GM19099 (cell line): ENCODE data around the gene ZNF185.

Experiments
- POLR2A ChIP-seq: IDR thresholded peaks from 3 replicates; pipeline ENCODE4 v1.6.1; 2011; ENCODE audit warnings: low read depth; ENCODE audit not compliant: insufficient read length; ENCODE audit errors: extremely low read depth

Gene ZNF185

DNA sequence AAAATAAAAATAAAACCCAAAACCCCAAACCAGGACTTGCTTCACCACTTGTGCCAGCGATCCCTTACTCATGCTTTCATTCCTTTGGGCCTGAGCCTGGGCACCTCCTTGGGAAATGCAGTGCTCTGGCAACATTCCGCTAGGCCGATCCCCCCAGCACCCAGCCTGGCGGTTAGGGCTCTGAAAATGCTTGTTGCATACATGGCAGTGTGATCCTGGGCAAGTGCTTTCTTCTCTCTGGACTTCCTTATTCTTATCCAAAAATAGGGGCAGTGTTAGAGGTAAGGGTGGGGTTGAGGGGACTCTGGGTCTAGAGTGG, 4.6 kb downstream of the ZNF185 start:
- no peak for TF ChIP-seq POLR2A

DNA sequence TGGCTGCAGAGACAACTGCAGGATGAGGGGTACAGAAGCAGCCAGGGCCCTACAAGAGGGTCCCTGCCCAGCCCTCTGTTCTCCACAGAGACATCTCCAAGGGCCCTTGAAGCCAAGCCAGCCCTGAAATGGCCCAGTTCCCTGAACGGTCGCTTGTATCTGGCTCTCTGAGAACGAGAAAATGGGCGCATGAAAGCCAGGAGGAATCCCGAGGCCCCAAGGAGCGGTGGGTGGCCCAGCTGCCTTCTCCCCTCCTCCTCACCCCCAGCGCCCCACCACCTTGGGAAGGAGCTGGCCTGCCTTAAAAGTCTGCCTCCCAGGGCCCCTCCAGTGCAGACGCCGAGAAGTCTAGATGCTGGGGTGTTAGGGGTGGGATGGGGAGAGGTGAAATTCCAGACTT, 5.7 kb downstream of the ZNF185 start:
- no peak for TF ChIP-seq POLR2A

DNA sequence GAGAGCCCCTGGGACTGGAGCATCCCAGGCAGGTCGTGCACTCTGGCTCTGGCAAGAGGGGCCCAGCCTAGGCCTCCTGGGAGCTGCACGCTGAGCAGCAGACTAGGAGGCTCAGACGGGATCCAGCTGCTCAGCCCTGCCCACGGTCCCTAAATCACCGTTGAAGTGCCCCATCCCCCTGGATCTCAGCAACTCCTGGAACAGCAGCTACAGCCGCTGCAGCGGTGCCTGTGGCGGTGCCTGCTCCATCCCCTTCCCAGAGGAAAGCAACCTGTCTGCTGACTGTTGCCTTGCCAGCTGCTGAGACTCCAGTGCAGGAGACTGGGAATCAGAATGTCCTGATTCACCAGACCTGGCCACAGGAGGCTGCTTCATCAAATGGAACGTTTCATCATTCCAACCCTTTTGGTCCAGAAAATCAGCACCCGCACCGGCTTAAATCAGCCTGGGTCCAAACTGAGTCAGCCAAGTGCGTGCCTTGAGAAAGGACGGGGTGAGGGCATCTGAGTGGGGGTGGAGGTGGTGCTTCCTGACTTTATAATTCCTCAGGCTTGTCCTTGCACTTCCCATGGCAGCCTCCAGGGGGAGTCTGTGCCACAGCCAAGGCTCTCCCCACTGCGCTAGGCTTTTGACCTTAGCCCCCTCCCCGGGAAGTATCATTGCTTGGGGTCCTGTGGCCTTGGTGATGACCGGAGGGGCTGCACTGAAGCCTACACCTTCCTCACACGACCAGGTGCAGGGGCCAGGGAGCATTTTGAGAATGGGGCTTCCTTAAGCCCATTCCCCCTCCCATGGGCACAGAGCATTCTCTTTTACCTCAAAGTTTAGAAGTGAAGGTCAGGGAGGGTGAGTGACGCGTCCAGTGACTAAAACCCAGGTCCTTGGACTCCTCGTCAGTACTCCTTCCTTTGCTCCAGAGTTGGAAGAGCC, 6.5 kb downstream of the ZNF185 start:
- TF ChIP-seq POLR2A = no peak

DNA sequence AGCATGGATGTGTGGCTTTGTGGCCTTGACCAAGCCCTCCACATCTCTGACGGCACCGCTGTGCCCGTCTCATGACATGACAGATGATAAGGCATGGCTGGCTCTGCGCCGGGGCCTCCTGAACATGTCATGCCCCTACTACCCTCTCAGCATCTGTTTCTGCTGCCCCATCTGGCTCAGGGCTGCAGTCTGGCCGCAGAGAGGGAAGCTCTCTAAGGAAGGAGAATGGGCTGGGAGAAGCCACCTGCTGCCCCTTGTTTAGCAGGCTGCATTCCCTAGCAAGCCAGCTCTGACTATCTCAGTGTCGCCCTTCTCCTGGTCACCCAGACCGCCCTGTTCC, 7.2 kb downstream of the ZNF185 start:
- TF ChIP-seq POLR2A = no peak

DNA sequence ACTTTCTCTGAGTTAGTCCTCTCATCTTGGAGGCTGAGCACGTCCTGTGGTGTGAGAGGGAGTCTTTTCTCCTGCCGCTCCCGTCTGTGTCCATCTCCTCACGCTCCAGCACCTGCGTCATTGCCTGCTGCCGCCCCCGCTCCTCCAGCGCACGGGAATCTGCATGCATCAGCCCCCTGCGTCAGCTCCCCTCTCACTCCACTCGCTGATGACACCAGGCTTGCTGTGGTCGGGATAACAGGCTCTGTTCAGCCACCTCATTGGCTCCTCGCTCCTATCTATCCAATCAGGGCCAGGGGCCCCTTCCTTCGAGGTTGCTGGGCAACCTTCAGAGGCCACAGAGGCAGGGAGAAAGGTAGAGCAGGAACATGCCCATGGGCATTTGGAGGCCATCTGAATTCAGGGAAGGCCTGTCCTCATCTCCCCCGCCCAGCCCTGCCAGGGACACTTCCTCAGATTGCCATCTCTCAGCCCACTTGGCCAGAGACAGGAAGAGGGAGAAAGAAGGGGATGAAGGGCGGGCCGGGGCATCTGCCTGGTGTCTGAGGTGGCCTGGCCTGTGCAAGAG, 9.3 kb downstream of the ZNF185 start:
- no peak for TF ChIP-seq POLR2A

DNA sequence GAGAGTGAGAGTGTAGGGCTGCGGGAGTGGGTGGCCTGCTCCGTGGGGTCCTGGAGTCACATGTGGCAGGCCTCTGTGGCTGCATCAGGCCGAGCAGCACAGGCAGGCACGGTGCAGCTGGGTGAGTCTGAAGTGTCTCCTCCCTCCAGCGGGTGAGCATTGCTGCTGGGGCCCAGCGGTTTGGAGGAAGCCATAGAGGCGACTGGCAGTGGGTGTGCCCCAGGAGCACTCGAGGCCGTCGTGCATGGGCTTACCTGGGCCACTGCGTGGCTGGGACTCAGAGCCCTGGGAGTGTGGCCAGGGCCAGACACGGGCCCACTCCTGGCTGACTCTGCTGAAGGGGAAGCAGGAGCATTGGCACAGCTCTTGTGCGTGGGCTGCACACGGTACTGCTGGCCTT, 10.6 kb downstream of the ZNF185 start:
- TF ChIP-seq POLR2A = no peak

DNA sequence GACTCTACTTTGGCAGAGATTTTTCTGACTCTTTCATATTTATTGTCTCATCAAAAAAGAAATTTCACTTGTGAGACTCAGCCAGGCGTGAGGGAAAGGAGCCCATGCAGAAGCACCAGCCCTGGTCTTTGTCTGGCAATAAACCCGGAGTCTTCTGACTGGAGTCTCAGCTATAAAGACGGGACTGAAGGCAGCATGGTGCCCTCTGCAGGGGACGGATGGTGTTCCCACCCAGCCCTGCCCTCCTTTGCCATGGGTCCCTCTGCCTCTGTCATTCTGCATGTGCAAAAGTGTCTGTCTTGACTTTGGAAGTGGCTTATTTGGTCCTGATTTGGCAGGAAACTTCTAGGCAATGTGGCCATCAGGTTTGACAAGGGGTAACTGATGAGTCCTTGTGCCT, 14.2 kb downstream of the ZNF185 start:
- no peak for TF ChIP-seq POLR2A

DNA sequence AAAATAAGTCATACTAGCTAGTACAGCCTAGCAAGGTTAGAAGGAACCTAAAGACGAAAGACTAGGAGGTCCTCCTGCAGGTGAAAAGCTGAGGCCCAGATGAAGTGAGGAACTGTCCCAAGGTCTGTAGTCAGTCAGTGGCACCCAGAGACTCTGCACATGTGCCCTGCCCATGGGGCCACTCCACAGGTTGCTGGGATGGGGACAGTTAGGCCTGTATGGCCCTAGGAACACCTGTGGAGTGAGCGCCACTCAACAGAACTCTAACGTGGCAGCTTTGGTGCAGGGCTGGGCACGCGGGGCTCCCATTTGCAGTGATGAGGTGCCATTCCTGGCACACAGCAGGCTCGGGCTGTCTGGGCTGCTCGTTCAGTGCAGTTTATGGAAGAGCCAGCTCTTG, 14.8 kb downstream of the ZNF185 start:
- no peak for TF ChIP-seq POLR2A

DNA sequence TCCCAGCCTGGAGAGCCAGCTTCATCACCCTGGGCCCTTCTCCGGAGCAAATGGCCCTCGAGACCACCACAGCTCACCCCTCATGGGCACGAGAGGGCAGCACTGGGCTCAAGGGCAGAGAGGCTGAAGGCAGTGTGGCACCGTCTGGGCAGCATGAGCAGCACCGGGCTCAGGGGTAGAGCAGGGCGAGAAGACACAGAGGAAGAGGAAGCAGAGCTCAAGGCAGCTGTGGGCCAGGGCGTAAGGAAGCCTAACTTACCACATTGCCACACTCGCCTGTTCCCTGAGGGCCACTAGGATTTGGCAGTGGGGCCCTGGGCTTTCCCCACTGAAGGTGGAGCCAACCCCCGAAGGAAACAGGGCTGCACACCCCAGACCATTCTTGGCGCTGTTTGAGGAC, 15.5 kb downstream of the ZNF185 start:
- TF ChIP-seq POLR2A = no peak

DNA sequence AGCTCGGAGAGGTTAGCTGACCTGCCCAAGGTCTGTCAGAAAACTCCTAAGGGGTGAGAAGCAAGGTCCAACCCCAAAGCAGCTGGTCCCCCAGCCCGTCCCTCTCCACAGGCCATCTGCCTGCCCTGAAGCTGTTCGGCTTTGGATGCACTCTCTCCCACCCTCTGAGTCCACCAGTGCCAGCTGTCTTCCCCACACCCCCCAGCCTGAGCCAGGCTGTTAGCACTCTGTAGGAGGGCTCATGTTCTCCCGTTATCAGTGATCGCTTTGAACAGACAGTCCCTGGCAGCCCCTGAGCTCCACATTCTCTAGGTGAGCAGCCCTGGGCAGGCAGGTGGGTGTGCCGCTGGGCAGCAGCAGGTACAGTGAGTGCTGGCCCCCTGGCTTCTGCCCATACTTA, 16.0 kb downstream of the ZNF185 start:
- TF ChIP-seq POLR2A = no peak

DNA sequence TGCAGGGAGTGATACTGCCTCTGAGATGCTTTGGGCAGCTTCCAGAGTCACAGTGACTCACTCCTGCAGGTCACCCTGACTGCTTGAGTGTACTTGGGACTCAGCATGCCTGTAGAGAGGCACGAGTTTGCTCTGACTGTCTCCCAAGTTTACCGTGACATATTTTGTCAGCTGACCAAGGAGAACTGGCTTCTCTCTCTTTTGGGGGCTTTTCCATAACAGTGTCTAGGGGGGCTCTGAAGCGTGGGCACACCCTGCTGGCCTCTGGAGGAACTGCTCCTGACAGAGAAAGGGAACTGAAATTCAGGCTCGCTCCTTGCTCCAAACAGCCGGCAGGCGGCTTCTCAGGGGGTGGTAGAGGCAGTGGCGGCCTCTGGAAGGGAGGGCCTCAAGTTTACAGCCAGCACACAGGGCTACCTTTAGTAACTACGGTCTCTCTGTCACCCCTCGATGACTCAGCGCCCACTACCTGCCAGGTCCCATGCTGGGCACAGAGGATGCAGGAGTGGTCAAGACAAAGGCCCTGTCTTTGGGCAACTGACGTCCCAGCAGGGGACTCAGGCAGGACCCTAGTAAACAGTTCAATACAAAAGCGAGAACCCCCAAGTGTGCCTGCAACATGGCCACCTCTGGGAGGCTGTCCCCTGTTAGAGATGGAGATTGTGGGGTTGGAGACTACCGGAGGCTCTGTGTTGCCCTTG, 17.8 kb downstream of the ZNF185 start:
- TF ChIP-seq POLR2A = no peak

DNA sequence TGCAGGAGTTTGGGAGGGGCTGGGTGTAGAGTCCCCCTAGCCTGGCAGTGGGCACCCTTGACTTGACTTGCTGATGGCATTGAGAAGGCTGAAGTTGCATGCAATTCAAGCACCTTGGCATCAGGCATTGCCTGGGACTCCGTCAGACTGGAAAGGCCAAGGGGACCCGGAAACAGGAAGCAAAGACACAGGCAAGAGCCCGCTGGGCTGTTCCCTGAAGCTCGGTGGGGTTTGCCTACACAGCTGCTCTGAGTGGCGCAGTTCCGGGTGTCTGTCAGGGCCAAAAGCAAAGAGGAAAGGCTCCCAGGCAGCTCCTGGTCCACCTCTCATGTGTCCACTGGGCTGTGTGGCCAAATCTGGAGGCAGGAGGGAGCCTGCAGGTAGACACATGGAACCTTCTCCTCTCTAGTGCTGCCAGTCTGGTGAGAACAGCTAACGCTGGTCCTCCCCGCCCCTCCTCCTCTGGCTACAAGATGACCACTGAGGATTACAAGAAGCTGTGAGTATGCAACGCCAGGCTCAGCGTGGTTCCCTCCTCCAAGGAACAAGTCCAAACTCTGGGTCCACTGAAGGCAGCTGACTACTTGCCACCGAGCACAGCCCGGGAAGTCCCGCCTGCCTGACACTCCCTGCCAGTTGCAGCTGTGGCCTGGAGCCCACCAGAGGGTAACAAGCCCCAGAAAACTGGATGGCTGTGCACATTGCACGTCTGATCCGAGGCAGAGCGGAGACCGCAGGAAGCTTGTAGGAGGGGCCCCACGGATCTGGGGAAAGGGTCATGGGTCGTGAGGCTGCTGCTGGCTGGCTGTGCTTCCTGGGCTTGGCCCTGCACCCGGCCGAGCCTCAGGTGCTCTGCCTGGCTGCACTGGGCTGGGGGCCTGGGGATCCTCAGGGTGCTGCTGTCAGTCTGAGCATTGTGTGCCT, 20.1 kb downstream of the ZNF185 start:
- no peak for TF ChIP-seq POLR2A

DNA sequence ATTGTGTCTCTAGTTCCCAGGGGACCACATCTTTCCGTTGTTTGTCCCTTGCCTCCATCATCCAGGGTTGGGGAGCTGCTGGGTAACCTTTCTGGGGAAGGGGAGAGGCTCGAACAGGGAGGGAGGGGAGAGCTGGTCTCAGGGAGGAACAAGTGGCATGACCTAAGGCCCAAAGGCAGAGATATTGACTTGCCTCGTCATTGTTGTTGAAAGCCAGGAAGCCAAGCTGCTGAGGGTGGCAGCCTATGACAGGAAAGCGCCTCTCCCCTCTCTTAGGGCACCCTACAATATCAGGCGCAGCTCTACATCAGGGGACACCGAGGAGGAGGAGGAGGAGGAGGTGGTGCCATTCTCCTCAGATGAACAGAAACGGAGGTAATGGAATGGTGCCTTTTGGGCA, 20.8 kb downstream of the ZNF185 start:
- no peak for TF ChIP-seq POLR2A

DNA sequence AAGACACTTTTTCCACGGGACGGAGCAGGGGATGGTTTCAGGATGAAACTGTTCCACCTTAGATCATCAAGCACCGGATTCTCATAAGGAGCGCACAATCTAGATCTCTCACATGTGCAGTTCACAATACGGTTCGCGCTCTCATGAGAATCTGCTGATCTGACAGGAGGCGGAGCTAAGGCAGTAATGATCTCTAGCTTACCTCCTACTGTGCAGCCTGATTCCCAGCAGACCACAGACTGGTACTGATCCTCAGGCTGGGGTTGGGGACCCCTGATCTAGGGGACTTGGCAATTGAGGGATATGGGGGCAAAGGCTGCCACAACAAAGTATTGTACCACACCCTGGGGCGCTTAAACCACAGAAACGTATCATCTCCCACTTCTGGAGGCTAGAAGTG, 25.7 kb downstream of the ZNF185 start:
- TF ChIP-seq POLR2A = no peak

DNA sequence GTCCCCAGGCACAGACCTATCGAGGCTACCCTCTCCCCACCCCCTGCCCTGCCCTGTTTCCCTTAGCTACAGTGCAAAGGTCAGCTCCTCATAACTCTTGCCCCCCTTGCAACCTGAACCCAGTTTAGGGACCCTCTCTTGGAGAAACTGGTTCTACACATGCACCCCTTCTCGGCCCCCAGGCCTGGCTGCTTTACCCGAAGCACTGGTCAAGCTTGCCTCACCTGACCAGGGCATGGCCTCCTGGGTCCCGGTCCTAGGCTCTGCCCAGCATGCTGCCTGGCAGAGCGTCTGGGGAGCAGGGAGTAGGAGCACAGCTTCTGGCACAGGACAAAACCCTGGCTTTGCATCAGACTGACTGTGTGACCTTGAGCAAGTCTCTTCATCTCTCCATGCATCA, 28.0 kb downstream of the ZNF185 start:
- TF ChIP-seq POLR2A = no peak

DNA sequence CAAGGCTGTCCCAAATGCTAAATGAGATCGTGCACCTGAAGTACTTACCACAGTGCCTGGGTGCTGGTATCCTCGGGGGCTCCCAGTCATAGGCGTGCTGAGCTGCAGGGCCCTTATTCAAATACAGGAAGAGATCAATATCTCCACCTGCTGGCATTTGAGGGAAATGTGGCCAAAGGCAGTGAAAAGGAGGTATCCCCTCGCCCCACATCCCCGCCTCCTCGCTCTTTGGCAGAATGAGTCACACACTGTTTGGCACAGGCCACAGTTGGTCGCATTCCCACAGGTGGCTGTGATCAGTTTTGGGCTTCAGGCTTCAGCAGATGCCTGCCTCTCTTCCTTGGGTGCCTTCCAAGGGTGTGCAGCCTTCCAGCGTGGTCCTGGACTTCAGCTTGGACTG, 28.4 kb downstream of the ZNF185 start:
- no peak for TF ChIP-seq POLR2A

DNA sequence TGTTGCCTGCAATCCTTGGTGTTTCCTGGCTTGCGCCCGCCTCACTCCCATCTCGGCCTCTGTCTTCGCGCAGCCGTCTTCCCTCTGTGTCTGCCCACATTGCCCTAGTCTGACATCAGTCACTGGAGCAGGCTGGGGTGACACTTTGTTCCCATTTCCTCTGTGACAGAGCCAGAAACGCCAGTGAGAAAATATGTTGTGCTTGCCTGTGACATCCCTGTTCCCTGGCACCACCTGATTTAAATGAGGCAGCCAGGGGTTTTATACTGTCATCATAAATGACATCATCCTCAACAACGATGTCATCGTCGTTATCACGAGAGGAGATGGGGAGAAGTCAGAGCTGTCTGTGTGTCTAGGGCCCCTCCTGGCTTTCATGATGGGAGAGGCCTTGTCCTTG, 29.1 kb downstream of the ZNF185 start:
- TF ChIP-seq POLR2A = no peak
